GM20431 (cell line): ENCODE measurements around the gene HBZ.
"Not testable (repeated sequence)": the region's sequence is repeated elsewhere in the genome, so short reads cannot be mapped to it uniquely, and the experiment has no call there.

ENCODE experiments used
- in situ Hi-C: fragments of 300-500 bp; cut with MseI, MboI; formaldehyde crosslinking; loops from one replicate; pipeline ENCODE4 v1.15.0; 2020; ENCODE audit warnings: low sequenced_read_pairs; ENCODE audit not compliant: unreplicated experiment

Gene HBZ

GRCh38 chr16:162271-162991 lies 10.0 kb downstream of the HBZ start:
- in situ Hi-C loops = no loop called here

- in situ Hi-C loops = not testable (repeated sequence)
These were observed 10.7 kb downstream of the HBZ start for GRCh38 chr16:163139-163538.

- in situ Hi-C loops = not testable (repeated sequence)
These were observed 11.3 kb downstream of the HBZ start for GRCh38 chr16:163696-164095.

GRCh38 chr16:164134-164823 lies 11.8 kb downstream of the HBZ start:
- in situ Hi-C loops = not testable (repeated sequence)

- in situ Hi-C loops = no loop called here
These were observed 12.5 kb downstream of the HBZ start for GRCh38 chr16:164827-165538.

- in situ Hi-C loops = no loop called here
These were observed 13.3 kb downstream of the HBZ start, which contains the start of gene HBM for GRCh38 chr16:165539-166374. Gene HBM, plus strand, starts transcription at chr16:165978. Its CDS starts 20 bp downstream, at chr16:165998.

- in situ Hi-C loops = no loop called here
These were observed 14.1 kb downstream of the HBZ start for GRCh38 chr16:166375-167121.

GRCh38 chr16:167122-167690 lies 14.8 kb downstream of the HBZ start:
- in situ Hi-C loops = no loop called here

- in situ Hi-C loops = no loop called here
These were observed 16.0 kb downstream of the HBZ start for GRCh38 chr16:168424-168823.

GRCh38 chr16:169014-169413 lies 16.6 kb downstream of the HBZ start:
- in situ Hi-C loops = no loop called here

- in situ Hi-C loops = not testable (repeated sequence)
These were observed 17.7 kb downstream of the HBZ start for GRCh38 chr16:170088-170507.

- in situ Hi-C loops = no loop called here
These were observed 18.3 kb downstream of the HBZ start for GRCh38 chr16:170788-171187.

GRCh38 chr16:172374-172941 lies 20.0 kb downstream of the HBZ start, which contains the start of gene HBA2:
Gene HBA2, plus strand, starts transcription at chr16:172876. Its CDS starts 37 bp downstream, at chr16:172913.
- in situ Hi-C loops = not testable (repeated sequence)

- in situ Hi-C loops = not testable (repeated sequence)
These were observed 20.9 kb downstream of the HBZ start for GRCh38 chr16:173211-173854.

- in situ Hi-C loops = not testable (repeated sequence)
These were observed 21.7 kb downstream of the HBZ start for GRCh38 chr16:173928-174769.

- in situ Hi-C loops = no loop called here
These were observed 22.8 kb downstream of the HBZ start for GRCh38 chr16:175011-175949.
